ENCODE data around the gene PIK3CD.
"Not testable (repeated sequence)": the region's sequence is repeated elsewhere in the genome, so short reads cannot be mapped to it uniquely, and the experiment has no call there.

The PIK3CD gene

DNA sequence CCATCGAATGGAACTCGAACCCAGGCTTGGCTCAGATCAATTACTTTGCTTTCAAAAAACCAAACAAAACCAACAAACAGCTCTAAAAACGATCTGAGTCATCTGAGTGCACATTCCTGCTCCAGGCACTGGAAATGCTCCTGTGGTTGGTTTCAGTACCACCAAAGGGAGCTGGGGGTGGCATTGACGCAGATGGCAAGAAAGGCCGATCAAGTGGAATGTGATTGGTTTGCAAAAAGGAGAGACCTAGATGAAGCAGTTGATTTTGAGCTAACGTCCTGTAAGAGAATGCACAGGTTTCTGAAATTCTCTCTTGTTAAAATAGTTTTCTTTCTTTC is 39.5 kb downstream of the PIK3CD start:
- no peak for DNase-seq

DNA sequence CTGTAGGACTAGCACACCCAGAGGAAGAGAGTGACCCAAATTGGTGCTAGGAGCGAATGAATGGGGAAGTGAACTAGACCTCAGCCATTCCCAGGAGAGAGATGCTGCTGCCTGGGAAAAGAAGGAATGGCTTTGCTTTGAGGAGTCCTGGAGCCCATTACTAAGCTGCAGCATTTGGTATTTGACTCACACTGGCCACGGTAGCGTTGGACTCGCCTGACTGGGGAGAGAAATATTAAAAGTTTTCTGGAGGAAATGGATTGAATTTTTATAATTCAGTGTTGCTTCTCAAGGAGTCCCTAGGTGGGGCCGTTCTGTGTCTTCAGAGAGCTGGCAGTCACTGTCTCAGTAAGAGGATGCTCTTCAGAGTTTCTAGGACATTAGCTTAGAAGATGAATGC is 40.2 kb downstream of the PIK3CD start:
- no peak for DNase-seq

DNA sequence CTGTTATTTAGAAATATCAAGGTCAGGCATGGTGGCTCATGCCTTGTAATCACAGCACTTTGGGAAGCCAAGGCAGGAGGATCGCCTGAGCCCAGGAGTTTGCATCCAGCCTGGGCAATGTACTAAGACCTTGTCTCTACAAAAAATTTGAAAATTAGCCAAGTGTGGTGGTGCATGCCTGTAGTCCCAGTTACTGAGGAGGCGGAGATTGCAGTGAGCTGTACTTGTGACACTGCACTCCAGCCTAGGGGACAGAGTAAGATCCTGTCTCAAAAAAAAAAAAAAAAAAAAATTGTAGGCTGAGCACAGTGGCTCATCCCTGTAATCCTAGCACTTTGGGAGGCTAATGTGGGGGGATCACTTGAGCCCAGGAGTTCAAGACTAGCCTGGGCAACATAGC is 45.3 kb downstream of the PIK3CD start:
- DNase-seq = no peak

DNA sequence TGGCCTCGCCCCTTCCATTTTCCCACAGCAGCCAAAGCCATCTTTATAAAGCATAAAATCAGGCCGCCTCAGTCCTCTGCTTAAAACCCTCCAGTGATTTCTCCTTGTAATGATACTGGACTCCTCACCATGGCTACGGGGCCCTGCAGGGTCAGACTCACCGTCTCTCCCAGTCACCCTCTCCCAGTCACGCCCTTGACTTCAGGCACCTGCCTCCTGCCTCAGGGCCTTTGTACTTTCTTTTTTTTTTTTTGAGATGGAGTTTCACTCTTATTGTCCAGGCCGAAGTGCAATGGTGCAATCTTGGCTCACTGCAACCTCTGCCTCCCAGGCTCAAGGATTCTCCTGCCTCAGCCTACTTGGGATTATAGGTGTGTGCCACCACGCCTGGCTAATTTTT is 47.8 kb downstream of the PIK3CD start:
- DNase-seq = no peak

DNA sequence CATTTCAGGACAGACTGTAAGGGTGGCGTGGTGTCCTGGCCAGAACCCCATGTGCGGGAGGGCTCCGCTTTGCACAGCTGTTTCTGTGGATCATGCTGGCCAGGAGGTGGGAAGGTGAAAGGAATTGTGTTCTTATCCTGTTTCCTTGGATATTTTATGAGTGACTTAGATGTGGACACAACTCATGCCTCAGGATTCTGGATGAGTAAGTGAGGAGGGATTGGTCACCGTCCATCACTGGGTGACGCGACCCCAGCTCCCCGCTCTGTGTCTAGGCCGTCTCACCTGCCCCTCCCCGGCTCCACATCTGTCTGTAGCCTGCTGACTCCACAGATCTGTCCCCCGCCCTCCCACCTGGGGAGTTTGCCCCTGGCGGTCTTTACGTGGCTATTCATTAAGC is 48.8 kb downstream of the PIK3CD start:
- DNase-seq = no peak

DNA sequence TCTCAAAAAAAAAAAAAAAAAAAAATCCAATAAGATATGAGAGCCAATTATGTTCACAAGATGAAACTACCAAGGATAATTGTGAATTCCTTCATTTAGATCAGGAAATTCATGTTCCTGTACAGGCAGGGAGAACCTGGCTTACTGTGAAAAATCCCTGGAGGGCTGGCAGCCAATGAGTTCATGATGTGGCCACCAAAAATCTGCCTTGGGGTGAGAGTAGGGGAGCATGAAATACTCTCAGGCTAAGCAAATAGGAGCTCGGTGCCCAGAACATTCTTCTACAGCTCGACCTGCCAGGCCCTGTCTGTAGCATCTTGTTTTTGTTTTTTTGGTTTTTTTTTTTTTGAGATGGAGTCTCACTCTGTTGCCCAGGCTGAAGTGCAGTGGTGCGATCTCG is 50.1 kb downstream of the PIK3CD start:
- DNase-seq = no peak

DNA sequence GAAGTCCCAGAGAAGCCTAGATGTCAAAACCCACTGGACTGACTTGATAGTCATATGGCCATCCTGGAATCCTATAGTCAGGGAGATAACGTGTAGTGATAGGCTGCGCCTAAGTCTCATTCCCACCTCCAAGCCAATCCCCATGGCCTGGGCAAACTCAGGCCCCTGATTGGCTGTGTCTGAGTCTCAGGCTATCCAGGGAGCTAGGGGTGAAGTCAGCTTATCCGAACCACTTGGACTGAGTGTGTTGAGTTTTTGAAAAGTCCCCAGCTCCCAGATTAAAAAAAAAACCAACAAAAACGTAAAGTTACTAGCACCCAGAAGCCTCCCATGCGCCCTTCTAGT is 51.6 kb downstream of the PIK3CD start:
- DNase-seq = no peak

DNA sequence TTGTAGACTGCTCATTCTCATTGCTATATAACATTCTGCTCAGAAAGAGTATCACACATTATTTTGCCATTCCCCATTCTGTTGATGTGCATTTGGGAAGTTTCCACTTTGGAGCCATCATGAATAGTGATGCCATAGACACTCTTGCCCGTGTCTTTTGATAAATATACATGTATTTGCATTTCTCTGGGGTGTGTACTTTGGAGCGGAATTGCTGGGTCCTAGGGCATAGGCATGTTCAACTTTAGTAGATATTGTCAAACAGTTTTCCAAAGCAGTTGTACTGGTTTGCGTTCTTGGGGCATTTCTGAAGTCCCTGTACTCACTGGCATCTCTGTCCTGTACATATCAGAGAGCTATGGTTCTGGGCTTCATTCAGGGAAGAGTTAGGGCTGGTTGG is 52.1 kb downstream of the PIK3CD start:
- no peak for DNase-seq

DNA sequence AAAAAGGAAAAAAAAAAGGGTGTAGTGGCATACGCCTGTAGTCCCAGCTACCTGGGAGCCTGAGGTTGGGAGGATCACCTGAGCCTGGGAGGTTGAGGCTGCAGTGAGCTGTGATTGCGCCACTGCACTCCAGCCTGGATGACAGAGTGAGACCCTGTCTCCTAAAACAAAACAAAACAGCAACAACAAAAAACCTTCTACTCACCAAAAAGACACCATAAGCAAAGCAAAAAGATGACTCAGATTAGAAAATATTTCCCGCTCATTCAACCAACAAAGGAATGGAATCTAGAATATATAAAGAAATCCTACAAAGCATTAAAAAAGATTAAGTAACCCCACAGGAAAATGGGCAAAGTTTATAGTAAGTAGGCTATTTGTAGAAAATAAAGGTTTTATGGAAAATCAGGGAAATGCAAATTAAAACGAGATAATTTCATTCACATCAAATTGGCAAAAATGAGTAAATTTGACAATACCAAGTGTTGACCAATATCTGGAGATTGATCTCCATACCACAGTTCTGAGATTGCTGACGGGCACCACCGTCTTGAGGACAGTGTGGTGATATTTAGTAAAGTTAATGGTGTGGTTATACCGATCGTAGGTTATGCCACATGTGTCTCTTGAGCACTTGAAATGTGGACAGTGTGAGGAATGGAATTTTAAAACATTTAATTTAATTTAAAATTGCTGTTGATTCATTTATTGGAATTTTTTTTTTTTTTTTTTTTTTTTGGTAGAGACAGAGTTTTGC is 54.0 kb downstream of the PIK3CD start:
- no peak for DNase-seq

DNA sequence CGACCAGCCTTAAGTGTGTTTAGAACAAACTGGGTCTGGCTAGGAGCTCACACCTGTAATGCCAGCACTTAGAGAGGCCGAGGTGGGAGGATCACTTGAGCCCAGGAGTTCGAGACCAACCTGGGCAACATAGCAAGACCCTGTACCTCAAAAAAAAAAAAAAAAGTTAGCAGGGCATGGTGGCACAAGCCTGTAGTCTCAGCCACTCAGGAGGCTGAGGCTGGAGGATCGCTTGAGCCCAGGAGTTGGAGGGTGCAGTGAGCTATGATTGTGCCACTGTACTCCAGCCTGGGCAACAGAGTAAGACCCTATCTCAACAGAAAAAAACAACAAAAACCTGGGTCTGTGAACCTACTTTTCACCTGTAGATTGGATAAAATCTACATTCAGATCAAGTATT is 54.6 kb downstream of the PIK3CD start:
- no peak for DNase-seq

DNA sequence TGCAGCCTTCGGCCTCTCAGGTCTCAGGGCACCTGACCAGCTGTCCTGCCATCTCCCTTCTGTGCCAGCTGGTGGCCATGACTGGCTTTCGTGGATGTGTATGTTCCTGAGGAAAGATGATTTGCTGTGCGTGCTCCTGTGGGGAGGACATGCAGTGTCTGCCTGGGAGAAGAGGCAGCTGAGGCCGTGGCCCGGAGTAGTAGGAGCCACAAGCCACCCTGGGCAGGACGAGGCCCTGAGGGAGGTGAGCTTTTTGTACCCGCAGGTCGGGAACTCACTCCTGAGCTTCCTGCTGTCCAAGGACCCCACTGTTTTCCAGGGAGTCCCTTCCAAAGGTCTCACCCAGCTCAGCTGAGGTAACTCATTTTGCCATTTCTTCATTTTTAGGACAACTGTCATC is 58.5 kb downstream of the PIK3CD start:
- no peak for DNase-seq

DNA sequence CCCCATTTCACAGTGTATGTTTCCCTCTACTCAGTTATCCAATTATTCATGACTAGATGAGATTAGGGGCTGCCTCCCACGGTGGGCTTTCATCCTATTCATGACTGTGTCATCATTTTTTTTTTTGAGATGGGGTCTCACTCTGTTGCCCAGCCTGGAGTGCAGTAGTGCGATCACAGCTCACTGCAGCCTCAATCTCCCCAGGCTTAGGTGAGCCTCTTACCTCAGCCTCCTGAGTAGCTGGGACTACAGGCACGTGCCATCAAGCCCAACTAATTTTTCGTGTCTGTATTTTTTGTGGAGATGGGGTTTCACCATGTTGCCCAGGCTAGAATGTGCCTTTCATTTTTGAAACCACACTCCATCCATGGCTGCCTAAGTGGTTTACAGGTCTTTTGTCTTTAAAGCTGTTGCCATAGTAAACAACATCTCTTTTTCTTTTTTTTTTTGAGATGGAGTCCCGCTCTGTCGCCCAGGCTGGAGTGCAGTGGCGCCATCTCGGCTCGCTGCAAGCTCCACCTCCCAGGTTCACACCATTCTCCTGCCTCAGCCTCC is 60.0 kb downstream of the PIK3CD start:
- no peak for DNase-seq

DNA sequence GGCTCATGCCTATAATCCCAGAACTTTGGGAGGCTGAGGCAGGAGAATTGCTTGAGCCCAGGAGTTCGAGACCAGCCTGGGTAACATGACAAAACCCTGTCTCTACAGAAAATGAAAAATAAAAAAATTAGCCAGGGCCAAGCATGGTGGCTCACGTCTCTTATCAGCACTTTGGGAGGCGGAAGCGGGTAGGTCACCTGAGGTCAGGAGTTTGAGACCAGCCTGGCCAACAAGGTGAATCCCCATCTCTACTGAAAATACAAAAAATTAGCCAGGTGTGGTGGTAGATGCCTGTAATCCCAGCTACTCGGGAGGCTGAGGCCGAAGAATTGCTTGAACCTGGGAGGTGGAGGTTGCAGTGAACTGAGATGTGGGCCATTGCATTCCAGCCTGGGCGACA is 61.2 kb downstream of the PIK3CD start:
- DNase-seq = not testable (repeated sequence)

DNA sequence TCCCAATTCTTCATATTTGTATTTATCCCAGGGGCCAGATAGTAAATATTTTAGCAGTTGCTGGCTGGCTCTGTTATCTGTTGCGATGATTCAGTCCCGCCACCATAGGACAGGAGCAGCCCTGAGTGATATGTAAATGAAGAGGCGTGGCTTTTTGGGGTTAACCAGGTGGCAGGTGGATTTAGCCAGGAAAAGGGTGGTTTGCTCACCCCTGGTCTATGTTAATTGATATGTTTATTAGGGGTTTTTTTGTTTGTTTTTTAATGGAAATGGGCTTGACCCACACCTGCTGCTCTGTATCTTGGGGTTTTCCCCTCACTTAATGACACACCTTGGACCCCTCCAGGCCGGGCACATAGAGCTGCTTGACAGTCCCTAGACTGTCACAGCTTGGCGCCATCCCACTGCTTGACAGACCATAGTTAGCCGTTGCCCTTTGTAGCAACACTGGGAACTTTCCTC is 62.8 kb downstream of the PIK3CD start:
- DNase-seq = no peak

DNA sequence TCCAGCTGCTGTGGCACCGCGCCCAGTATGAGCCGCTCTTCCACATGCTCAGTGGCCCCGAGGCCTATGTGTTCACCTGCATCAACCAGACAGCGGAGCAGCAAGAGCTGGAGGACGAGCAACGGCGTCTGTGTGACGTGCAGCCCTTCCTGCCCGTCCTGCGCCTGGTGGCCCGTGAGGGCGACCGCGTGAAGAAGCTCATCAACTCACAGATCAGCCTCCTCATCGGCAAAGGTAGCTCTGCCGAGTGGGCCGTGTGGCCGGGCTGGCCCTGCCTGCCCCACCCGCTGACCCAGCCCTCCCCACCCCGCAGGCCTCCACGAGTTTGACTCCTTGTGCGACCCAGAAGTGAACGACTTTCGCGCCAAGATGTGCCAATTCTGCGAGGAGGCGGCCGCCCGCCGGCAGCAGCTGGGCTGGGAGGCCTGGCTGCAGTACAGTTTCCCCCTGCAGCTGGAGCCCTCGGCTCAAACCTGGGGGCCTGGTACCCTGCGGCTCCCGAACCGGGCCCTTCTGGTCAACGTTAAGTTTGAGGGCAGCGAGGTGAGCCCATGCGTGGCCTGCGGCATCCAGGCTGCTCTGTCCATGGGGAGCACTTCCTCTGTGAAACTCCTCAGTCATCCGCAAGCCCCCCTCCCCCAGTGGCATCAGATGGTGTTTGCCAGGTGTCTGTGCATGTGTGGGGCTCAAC is 64.2 kb downstream of the PIK3CD start:
- DNase-seq = no peak

DNA sequence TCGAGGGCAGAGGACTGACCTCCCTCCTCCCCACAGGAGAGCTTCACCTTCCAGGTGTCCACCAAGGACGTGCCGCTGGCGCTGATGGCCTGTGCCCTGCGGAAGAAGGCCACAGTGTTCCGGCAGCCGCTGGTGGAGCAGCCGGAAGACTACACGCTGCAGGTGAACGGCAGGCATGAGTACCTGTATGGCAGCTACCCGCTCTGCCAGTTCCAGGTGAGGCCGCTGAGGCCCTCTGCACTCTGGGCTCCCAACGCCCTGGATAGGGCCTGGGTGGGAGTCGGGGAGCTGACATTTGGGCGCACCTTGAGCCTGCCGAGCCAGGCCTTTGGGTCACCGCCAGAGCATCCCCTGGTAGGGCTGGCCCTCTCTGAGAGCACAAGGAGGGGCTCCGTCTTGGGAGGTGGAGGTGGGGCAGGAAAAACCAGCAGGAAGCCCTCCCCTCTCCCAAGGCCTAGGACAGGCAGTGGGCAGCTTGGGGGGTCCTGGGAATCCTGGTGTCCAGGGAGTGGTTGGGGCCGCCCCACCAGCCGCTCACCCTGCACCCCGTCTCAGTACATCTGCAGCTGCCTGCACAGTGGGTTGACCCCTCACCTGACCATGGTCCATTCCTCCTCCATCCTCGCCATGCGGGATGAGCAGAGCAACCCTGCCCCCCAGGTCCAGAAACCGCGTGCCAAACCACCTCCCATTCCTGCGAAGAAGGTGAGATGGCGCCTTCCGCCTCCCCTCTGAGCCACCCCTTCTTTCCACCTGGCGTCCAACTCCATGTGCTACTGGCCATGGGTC is 65.1 kb downstream of the PIK3CD start:
- no peak for DNase-seq

DNA sequence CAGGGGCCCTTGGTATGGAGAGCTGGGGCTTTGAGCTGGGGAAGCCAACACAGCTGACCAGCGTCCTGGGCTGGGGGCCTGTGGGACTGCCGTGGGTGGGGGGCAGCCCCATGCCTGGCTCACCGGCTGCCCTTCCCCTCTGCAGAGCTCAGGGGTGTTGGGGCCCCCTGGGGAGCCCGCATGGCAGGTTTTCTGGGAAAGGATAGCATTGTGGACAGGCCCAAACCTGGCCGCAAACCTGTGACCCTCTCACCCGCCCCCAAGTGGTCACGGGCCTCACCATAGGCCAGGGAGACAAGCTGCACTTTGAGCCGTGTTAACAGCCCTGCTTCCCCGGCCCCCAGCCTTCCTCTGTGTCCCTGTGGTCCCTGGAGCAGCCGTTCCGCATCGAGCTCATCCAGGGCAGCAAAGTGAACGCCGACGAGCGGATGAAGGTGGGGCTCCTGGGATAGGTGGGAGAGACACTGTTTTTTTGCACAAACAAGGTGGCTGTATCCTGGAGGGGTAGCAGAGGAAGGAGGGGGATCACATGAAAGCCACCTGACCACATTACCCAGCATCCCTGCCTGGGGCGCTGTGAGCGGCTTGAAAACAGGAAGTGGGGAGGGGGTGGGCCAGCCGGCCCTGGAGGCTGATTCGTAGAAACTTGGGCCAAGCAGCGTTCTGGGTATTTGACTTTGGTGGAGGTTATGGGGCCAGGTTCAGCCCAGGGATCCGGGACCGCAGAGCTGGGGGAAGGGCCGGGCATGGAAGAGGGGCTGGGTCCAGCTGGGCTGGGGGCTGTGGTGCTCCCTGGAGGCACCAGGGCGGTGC is 65.9 kb downstream of the PIK3CD start:
- DNase-seq = no peak

DNA sequence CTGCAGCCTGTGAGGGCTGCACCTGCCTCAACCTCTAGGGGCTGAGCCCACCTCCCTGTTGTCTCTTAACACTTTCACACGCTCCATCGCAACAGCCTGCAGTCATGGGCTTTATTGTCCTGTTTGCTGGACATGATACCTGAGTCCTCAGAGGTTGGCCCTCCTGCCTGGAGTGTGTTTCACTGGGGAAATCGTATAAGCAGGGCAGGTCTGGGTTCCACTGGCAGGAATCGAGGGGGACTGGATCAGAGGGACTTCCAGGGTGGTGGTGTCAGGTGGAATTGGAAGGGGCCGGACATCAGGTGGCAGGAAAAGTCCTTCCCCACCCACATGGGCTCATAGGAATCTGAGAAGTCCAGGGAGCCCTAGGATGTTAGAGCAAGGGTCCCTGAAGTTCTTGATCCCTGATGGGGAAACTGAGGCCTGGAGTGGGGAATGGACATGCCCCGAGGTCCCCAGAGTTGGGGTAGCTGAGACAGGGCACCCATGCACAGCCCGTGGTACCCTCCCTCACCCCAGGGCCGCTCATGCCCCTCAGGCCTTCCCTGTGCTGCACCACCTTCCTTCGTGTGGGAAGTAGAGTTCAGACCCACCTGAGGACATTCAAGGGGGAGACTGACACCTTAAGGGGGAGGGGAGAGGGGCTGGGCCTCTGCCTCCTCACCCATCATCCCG is 66.6 kb downstream of the PIK3CD start:
- DNase-seq = no peak

DNA sequence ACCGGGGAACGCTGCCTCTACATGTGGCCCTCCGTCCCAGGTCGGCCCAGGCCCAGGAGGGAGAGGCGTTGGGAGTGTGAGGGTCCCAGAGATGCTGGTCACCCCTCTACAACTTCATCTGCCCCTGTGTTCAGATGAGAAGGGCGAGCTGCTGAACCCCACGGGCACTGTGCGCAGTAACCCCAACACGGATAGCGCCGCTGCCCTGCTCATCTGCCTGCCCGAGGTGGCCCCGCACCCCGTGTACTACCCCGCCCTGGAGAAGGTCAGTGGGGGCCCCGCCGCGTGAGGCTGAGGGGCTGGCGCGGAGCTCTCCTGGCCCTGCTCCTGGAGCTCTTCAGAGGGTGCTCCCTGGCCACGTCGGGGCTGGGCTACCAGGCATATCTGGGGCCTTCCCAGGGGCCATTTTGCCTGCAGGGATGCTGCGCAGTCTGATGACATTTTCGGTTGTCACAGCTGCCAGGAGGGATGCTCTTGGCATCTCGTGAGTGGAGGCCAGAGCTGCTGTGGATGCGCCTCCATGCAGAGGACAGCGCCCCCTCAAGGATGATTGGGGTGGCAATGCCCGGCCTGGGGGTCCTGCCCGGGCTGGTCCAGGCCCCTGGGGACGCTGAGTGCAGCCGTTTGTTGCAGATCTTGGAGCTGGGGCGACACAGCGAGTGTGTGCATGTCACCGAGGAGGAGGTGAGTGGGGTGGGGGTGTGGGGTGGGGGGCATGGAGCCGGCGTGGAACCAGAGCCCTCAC is 68.6 kb downstream of the PIK3CD start:
- no peak for DNase-seq

DNA sequence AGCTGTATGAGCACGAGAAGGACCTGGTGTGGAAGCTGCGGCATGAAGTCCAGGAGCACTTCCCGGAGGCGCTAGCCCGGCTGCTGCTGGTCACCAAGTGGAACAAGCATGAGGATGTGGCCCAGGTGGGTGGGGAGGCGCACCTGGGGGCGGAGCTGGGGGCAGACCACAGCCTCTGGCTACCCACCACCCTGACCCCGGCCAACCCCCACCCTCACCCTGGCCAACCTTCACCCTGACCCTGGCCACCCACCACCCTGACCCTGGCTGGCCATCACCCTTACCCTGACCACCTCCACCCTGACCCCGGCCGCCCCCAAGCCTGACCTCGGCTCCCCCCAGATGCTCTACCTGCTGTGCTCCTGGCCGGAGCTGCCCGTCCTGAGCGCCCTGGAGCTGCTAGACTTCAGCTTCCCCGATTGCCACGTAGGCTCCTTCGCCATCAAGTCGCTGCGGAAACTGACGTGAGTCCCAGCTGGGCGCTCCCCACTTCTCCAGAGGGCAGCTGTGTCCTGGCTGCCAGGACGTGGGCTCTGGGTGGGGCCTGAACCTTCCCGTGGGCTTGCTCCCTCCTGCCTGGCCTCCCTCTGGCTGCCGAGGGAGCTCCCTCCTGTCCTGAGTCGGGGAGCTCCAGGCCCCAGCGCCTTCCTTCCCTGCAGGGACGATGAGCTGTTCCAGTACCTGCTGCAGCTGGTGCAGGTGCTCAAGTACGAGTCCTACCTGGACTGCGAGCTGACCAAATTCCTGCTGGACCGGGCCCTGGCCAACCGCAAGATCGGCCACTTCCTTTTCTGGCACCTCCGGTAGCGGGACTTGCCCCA is 69.5 kb downstream of the PIK3CD start:
- DNase-seq = no peak
